ENCODE measurements around the gene PLS3.

PLS3 gene

DNA sequence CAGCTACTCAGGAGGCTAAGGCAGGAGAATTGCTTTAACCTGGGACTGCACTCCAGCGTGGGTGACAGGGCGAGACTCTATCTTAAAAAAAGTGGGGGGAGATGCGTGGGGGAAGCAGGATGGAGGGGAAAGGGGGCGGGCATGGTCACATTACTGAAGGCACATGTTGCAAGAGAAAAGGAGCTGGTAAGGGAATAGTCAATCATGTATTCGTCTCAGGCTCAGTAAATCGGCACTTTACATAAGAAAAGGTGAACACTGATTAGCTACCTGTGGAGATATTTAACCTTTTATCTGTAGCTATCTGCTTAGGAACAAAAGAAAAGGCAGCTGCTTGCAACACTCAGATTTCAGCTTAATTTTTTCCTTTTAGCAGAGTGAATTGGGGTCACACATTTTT is 132.5 kb downstream of the PLS3 start:
- DNase-seq (ENCODE audit: low read depth): no peak

DNA sequence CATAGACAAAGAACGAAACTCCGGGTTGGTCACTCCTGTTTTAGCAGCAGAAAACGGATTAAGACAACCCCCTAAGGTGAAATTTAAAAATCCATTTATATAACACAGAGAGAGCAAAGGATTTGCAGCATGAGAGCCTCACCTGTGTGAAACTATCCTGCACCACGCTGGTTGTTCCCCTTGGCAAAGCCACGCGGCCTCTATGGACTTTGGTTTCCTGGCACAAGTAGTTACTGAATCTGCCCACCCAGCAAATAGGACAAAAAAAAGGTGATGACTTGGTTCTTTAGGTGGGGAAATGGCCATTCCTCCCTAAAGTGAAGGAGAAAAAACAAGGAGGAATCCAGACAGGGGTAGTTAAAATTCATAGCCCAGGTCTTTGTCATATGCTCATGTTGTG is 133.1 kb downstream of the PLS3 start:
- DNase-seq (ENCODE audit: low read depth): no peak

DNA sequence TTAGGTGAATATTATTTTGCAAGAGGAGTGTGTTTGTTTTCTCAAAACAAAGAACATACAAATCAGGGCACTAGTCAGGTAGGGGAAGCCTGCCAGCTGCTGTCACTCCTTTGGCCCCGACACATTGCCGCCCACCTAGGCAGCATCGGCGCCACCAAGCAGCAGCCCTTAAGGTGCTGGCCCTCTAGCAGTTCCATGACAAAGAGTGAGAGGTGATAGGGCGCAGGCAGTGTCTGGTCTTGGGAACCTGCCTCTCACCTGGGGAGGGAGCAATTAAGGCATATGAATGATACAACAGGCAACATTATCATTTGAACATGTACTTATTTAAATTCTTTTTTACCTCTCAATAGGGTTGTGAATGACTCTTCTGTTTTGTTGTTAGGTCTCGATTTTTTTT is 135.1 kb downstream of the PLS3 start:
- DNase-seq (ENCODE audit: low read depth): no peak

DNA sequence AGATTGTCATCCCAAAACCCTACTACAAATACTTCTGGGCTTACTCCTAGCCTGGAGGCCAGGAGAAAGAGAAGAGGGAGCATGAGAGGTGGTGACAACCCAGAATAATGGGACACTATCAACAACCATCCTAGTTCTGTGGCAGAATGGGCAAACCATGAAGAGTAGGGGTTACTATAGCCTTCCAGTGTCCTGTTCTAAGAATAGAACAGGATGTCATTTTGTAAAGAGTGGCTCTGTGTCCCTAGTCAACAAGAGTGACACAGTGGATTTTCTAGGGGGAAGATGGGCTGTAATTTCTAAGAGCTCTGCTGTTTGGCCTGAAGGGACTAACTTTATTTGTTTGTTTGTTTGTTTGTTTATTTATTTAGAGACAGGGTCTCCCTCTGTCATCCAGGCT is 136.0 kb downstream of the PLS3 start:
- no peak for DNase-seq (ENCODE audit: low read depth)

DNA sequence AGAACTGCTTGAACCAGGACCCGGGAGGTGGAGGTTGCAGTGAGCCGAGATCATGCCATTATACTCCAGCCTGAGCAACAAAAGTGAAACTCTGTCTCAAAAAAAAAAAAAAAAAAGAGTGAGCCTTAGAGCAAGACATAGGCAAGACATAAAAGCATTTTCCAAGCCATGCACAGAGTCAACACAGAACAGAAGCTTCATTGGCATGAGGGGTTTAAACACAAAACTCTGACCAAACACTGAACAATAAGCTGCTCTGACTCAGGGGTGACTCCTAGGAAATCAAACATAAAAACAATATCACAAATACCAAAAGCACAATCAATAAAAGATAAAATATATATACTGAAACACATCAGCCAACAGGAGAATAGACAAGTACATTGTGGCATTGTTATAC is 136.8 kb downstream of the PLS3 start:
- DNase-seq (ENCODE audit: low read depth): no peak
